ENCODE data around the gene VSTM2L.

Gene VSTM2L

GRCh38 chr20:37896932-37897548 lies 5.9 kb upstream of the VSTM2L start:
- no peak for DNase-seq (ENCODE audit: low spot score)
- TF ChIP-seq, protein P1, sequence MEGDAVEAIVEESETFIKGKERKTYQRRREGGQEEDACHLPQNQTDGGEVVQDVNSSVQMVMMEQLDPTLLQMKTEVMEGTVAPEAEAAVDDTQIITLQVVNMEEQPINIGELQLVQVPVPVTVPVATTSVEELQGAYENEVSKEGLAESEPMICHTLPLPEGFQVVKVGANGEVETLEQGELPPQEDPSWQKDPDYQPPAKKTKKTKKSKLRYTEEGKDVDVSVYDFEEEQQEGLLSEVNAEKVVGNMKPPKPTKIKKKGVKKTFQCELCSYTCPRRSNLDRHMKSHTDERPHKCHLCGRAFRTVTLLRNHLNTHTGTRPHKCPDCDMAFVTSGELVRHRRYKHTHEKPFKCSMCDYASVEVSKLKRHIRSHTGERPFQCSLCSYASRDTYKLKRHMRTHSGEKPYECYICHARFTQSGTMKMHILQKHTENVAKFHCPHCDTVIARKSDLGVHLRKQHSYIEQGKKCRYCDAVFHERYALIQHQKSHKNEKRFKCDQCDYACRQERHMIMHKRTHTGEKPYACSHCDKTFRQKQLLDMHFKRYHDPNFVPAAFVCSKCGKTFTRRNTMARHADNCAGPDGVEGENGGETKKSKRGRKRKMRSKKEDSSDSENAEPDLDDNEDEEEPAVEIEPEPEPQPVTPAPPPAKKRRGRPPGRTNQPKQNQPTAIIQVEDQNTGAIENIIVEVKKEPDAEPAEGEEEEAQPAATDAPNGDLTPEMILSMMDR (IDR thresholded peaks at IDR 0.05; ENCODE audit: extremely low read depth, missing control alignments), result no peak

DNA sequence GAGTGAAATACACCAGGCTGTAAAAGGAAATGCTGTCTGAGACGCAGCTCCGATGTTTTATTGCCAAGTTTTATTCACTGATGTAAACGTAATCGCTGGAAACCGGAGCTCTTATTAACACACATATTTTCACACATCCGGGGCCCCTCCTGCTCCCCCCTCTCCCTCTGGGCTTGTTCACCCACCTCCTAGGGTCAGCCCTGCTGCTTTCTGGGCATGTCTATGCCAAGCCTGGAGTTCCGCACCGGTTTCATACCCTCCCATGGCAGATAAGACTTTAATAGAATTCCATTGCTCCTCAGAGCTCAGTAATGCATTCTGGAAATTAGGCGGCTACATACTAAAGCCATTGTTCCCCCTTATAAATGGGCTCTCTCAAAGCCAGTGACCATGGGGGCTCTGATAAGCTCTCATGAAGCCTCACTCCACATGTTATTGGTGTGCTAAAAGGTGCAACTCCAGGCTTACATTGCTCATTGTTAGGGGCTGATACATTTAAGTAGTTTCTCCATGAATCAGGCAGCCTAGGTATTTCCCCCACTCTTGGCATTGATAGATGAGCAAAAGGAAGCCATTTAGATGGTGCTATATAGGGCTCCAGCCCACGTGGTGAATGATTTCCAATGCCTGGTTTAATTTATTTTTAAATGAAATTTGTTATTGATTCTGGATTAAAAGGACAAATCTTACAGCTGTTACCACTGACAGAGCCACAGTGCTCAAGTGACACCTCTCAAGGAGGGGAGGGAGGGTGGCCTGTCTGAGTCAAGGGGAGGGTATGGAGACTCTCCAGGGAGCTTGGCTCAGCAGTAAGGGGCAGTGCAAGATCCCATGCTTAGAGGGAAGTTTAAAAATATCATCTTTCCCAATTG lies 4.5 kb upstream of the VSTM2L start:
- TF ChIP-seq, protein P1 (IDR thresholded peaks at IDR 0.05; ENCODE audit: extremely low read depth, missing control alignments), result no peak

DNA sequence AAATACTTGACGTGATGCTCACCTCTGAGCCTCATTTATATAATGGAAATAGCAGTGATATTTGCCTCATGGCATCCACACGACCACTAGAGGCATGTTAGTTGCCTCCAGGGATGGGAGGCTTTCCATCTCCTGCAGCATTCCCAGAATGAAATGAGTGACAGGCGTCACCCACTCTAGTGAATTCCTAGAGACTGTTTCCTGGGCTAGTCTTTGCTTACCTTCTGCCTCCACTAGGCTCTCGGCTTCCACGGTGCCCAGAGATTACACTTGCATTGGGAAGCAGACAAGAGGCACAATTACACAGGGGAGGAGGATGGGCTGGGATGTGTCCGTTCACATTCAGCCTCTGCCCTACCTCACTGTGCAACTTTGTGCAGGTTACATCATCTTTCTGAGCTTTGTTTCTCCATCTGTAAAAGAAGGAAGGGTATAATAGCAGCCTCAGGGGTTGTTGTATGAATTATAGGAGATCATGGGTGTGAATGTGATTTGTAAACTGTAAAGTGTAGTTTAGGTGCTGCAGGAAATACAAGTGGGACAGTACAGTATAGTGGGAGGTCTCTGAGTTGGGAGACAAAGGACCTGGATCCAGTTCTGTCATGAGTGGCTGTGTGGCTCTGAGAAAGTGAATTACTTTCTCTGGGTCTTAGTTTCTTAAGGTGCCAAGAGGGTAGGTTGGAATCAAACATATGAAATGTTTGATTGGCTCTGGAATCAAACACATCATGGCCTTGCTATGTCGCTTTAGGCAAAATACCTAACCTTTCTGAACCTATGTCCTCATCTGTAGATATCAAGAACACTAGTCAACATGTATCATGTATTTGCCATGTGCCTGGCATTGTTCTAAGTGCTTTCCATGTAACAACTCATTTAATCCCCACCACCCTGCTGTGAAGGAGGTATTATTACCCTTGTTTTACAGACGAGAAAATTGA lies 3.6 kb upstream of the VSTM2L start:
- TF ChIP-seq, protein P1 (IDR thresholded peaks at IDR 0.05; ENCODE audit: extremely low read depth, missing control alignments), result no peak
- no peak for DNase-seq (ENCODE audit: low spot score)

More for the DNA sequence above, 4.5 kb upstream of the VSTM2L start:
- no peak for DNase-seq (ENCODE audit: low spot score)

- TF ChIP-seq, protein P1 (IDR thresholded peaks at IDR 0.05; ENCODE audit: extremely low read depth, missing control alignments), result no peak
- no peak for DNase-seq (ENCODE audit: low spot score)
These were observed 1.7 kb upstream of the VSTM2L start for GRCh38 chr20:37901240-37901639.

- DNase-seq (ENCODE audit: low spot score), result peak; percentile 89
- TF ChIP-seq, protein P1 (IDR thresholded peaks at IDR 0.05; ENCODE audit: extremely low read depth, missing control alignments), result peak; percentile 71
These were observed 1.0 kb upstream of the VSTM2L start for GRCh38 chr20:37901654-37902503.

DNA sequence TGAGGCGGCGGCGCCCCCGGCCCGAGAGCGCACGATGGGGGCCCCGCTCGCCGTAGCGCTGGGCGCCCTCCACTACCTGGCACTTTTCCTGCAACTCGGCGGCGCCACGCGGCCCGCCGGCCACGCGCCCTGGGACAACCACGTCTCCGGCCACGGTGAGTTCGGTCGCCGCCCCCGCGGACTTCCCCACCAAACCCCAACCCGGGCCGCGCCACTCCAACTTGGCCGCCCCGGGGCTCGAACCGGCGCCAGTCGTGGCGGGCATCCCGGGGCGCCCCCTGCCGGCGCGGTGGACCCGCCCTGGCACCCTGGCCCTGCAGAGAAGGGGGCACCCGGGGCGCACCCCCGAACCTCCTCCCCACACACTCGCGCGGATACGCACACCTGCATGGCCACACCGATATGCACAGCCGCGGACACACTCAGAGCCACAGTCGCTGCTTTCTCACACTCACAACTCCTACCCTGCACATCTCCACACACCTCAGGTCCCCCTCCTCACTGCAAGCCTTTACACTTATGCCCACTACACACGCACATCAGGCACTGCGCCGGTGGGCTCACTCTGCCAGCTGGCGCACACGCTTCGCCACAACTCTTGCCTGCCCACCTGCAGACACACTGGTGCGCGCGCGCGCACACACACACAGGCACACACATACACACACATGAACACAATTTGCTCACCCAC lies 535 bp downstream of the VSTM2L start:
- TF ChIP-seq, protein P1 (IDR thresholded peaks at IDR 0.05; ENCODE audit: extremely low read depth, missing control alignments), result peak; percentile 36
- peak; percentile 58 for DNase-seq (ENCODE audit: low spot score)

Measured in GM20000 (cell line).